ENCODE data around the gene CSTPP1.
"Not testable (repeated sequence)": the region's sequence is repeated elsewhere in the genome, so short reads cannot be mapped to it uniquely, and the experiment has no call there.

GRCh38 chr11:47096871-47097270, 160.3 kb downstream of the CSTPP1 start:
- not testable (repeated sequence) for TF ChIP-seq CTCF (IDR thresholded peaks at IDR 0.05); ZFX (IDR thresholded peaks at IDR 0.05; ENCODE audit: borderline replicate concordance)

All from 22Rv1 (cell line).